SK-N-MC (cell line): ENCODE data around the gene EPB41L4B.

Source experiments
- DNase-seq: peaks from one replicate; pipeline ENCODE4 v3.0.0-alpha.2; 2011; ENCODE audit warnings: low read depth, low spot score
- H3K27ac ChIP-seq: fragments of 200-600 bp; sonication (generic); 2 replicates; pipeline ENCODE4 v1.5.1; 2016; ENCODE audit warnings: mixed run types
- H3K36me3 ChIP-seq: fragments of 200-600 bp; sonication (generic); 2 replicates; pipeline ENCODE4 v1.6.1; 2017; ENCODE audit warnings: antibody characterized with exemption, low read length, mixed read lengths; ENCODE audit not compliant: insufficient read depth
- H3K4me3 ChIP-seq: fragments of 200-600 bp; sonication (generic); 2 replicates; pipeline ENCODE4 v1.5.1; 2016
- H3K9ac ChIP-seq: fragments of 200-600 bp; sonication (generic); 2 replicates; pipeline ENCODE4 v1.8.0; 2017; ENCODE audit warnings: mixed run types, mixed read lengths; ENCODE audit not compliant: insufficient read length
- H3K9me3 ChIP-seq: fragments of 200-600 bp; sonication (generic); 2 replicates; pipeline ENCODE4 v1.6.1; 2017; ENCODE audit warnings: low read depth, mild to moderate bottlenecking, antibody characterized with exemption, low read length, moderate library complexity, mixed read lengths
- EZH2 ChIP-seq: fragments of 200-600 bp; sonication (generic); IDR thresholded peaks from one replicate; pipeline ENCODE4 v1.6.1; 2017; ENCODE audit warnings: antibody characterized with exemption
- FOXP2 ChIP-seq: optimal IDR thresholded peaks from 2 replicates; pipeline ENCODE3; 2011; ENCODE audit warnings: mild to moderate bottlenecking, moderate library complexity; ENCODE audit not compliant: insufficient read depth; ENCODE audit errors: extremely low read length, control extremely low read depth
- POLR2AphosphoS5 ChIP-seq: IDR thresholded peaks from 2 replicates; pipeline ENCODE4 v1.6.1; 2012; ENCODE audit warnings: mild to moderate bottlenecking, low read depth, low read length, borderline replicate concordance

The EPB41L4B gene

DNA sequence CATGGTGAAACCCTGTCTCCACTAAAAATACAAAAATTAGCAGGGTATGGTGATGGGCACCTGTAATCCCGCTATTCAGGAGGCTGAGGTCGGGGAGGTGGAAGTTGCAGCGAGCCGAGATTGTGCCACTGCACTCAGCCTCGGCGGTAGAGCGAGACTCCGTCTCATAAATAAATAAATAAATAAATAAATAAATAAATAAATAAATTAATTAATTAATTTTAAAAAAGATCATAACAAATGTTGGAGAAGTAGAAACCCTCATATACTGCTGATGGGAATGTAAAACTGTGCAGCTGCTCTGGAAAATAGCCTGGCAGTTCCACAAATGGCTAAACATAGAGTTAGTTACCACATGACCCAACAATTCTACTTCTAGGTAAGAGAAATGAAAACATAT, 39.3 kb downstream of the EPB41L4B start:
- H3K27ac ChIP-seq, result no peak overlapping the region
- no peaks in the 10 kb centered on the region for H3K36me3 ChIP-seq
- H3K4me3 ChIP-seq, result no peak overlapping the region
- TF ChIP-seq FOXP2, result no peak
- no peak for TF ChIP-seq POLR2AphosphoS5
- TF ChIP-seq EZH2, result no peak
- no peak for DNase-seq
- H3K9ac ChIP-seq, result no peak overlapping the region
- H3K9me3 ChIP-seq, result no peaks in the 10 kb centered on the region

DNA sequence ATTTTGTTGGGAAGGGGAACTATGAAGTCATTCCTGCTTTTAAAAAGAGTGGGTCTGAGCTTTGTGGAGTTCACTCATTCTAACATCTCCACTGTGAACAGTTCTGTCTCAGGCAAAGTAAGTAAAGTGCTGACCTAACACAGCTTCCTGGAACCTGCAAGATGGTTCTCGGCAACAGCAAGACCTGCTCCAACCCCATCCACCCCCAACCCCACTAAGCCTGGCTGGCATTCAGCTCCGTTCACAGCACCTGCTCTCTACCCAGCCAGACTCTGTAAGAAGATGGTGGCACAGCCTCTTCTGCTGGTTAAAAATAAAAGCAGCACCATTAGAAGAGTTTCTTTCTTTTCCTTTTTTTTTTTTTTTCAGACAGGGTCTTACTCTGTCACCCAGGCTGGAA, 42.0 kb downstream of the EPB41L4B start:
- no peaks in the 10 kb centered on the region for H3K9me3 ChIP-seq
- H3K9ac ChIP-seq, result no peak overlapping the region
- H3K36me3 ChIP-seq, result no peaks in the 10 kb centered on the region
- TF ChIP-seq EZH2 (no peak), FOXP2 (no peak)
- no peak for DNase-seq
- H3K27ac ChIP-seq, result no peak overlapping the region
- no peak overlapping the region for H3K4me3 ChIP-seq

DNA sequence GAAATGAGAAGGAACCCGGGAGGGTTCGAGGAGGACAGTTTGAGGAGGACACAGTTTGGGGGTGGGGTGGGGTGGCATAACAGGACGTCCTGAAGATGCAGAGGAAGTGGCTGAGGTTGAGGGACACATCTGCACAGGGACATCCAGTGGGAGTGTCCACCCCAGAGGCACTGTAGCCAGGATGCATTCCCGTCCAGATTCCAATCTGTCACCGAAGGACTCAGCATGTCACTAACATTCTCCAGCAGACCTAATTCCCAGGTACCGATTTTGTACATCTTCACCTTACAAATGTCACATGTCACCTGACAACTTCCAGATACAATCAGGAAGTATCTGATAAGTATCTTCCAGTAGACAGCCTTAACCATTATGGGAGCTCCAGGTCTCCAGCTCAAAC, 42.6 kb downstream of the EPB41L4B start:
- DNase-seq, result no peak
- no peak overlapping the region for H3K9ac ChIP-seq
- H3K36me3 ChIP-seq, result no peaks in the 10 kb centered on the region
- no peak overlapping the region for H3K4me3 ChIP-seq
- H3K27ac ChIP-seq, result no peak overlapping the region
- TF ChIP-seq EZH2 (no peak), POLR2AphosphoS5 (no peak), FOXP2 (no peak)
- H3K9me3 ChIP-seq, result no peaks in the 10 kb centered on the region

GRCh38 chr9:109277451-109277850, 43.4 kb downstream of the EPB41L4B start:
- Histone ChIP-seq H3K36me3 (no peaks in the 10 kb centered on the region), H3K9ac (no peak overlapping the region), H3K27ac (no peak overlapping the region), H3K4me3 (no peak overlapping the region), H3K9me3 (no peaks in the 10 kb centered on the region)
- DNase-seq, result no peak
- TF ChIP-seq EZH2 (no peak), FOXP2 (no peak), POLR2AphosphoS5 (no peak)

GRCh38 chr9:109276469-109277440, 44.1 kb downstream of the EPB41L4B start:
- no peak overlapping the region for H3K4me3 ChIP-seq
- no peaks in the 10 kb centered on the region for H3K36me3 ChIP-seq
- no peak overlapping the region for H3K9ac ChIP-seq
- no peak overlapping the region for H3K27ac ChIP-seq
- DNase-seq, result no peak
- TF ChIP-seq FOXP2, result no peak
- TF ChIP-seq EZH2, result no peak
- no peaks in the 10 kb centered on the region for H3K9me3 ChIP-seq

- no peaks in the 10 kb centered on the region for H3K36me3 ChIP-seq
- TF ChIP-seq FOXP2 (no peak), POLR2AphosphoS5 (no peak), EZH2 (no peak)
- H3K9me3 ChIP-seq, result no peaks in the 10 kb centered on the region
- no peak overlapping the region for H3K27ac ChIP-seq
- no peak overlapping the region for H3K4me3 ChIP-seq
- H3K9ac ChIP-seq, result no peak overlapping the region
- no peak for DNase-seq
These were observed 45.8 kb downstream of the EPB41L4B start for GRCh38 chr9:109274884-109275730.

- Histone ChIP-seq H3K9ac (no peak overlapping the region), H3K36me3 (no peaks in the 10 kb centered on the region), H3K9me3 (no peaks in the 10 kb centered on the region), H3K27ac (no peak overlapping the region), H3K4me3 (no peak overlapping the region)
- TF ChIP-seq EZH2 (no peak), FOXP2 (no peak), POLR2AphosphoS5 (no peak)
- DNase-seq, result no peak
These were observed 47.0 kb downstream of the EPB41L4B start for GRCh38 chr9:109273869-109274268.

GRCh38 chr9:109272745-109273144, 48.1 kb downstream of the EPB41L4B start:
- H3K9ac ChIP-seq, result no peak overlapping the region

GRCh38 chr9:109272045-109272444, 48.8 kb downstream of the EPB41L4B start:
- no peak for DNase-seq
- no peaks in the 10 kb centered on the region for H3K36me3 ChIP-seq
- no peak overlapping the region for H3K27ac ChIP-seq
- H3K9ac ChIP-seq, result no peak overlapping the region
- TF ChIP-seq POLR2AphosphoS5 (no peak), EZH2 (no peak), FOXP2 (no peak)
- no peak overlapping the region for H3K4me3 ChIP-seq
- H3K9me3 ChIP-seq, result no peaks in the 10 kb centered on the region

More at GRCh38 chr9:109272745-109273144, 48.1 kb downstream of the EPB41L4B start:
- Histone ChIP-seq H3K9me3 (no peaks in the 10 kb centered on the region), H3K4me3 (no peak overlapping the region), H3K27ac (no peak overlapping the region), H3K36me3 (no peaks in the 10 kb centered on the region)
- TF ChIP-seq EZH2, result no peak
- TF ChIP-seq FOXP2, result no peak
- no peak for TF ChIP-seq POLR2AphosphoS5
- no peak for DNase-seq
